Spleen (tissue), 11 donors: Measurements from ENCODE around the gene CLOCK. TPM values are rescaled to one million over a fixed set of nuclear protein-coding genes. Genes with fewer than 3 reads are reported as not detected.

ENCODE experiments used
- DNase-seq: peaks from one replicate; pipeline ENCODE4 v3.0.0-alpha.2; 2020
- H3K27ac ChIP-seq, 8 donors: fragments of 200-600 bp; sonication (generic) in 7 of 8; 1 replicate in 4 of 8; 2 replicates in 4 of 8; pipeline versions ENCODE4 v1.5.0 to v1.8.0; 2016 to 2021; ENCODE audit warnings: inconsistent platforms in 4 of 8, mild to moderate bottlenecking in 4 of 8, moderate library complexity in 1 of 8
- H3K27me3 ChIP-seq, 7 donors: fragments of 200-600 bp; sonication (generic) in 6 of 7; replicated peaks in 1 of 7; 1 replicate in 4 of 7; 2 replicates in 3 of 7; pipeline versions ENCODE4 v1.5.0 to v1.8.0; 2016 to 2021; ENCODE audit warnings: inconsistent platforms in 3 of 7, mild to moderate bottlenecking in 1 of 7
- H3K36me3 ChIP-seq, 6 donors: fragments of 200-600 bp; sonication (generic) in 5 of 6; 1 replicate in 4 of 6; 2 replicates in 2 of 6; pipeline versions ENCODE4 v1.5.0 to v1.8.0; 2016 to 2021; ENCODE audit warnings: inconsistent platforms in 2 of 6
- H3K4me1 ChIP-seq, 6 donors: fragments of 200-600 bp; sonication (generic) in 5 of 6; 1 replicate in 3 of 6; 2 replicates in 3 of 6; pipeline versions ENCODE4 v1.5.0 to v1.8.0; 2016 to 2021; ENCODE audit warnings: inconsistent platforms in 3 of 6
- H3K4me3 ChIP-seq, 8 donors: fragments of 200-600 bp; sonication (generic) in 7 of 8; 1 replicate in 4 of 8; 2 replicates in 4 of 8; pipeline versions ENCODE4 v1.5.0 to v1.8.0; 2016 to 2021; ENCODE audit warnings: inconsistent platforms in 4 of 8, mild to moderate bottlenecking in 4 of 8, moderate library complexity in 2 of 8
- H3K9me3 ChIP-seq, 8 donors: fragments of 200-600 bp; sonication (generic) in 7 of 8; 1 replicate in 4 of 8; 2 replicates in 4 of 8; pipeline versions ENCODE4 v1.5.0 to v1.8.0; 2016 to 2021; ENCODE audit warnings: inconsistent platforms in 4 of 8
- POLR2A ChIP-seq, 3 donors: fragments of 450-650 bp; IDR thresholded peaks; one replicate each; pipeline ENCODE4 v1.5.1; 2017; ENCODE audit warnings: antibody characterized with exemption in 3 of 3, mild to moderate bottlenecking in 1 of 3
- POLR2AphosphoS5 ChIP-seq, 3 donors: sonication (generic); formaldehyde crosslinking; IDR thresholded peaks; one replicate each; pipeline ENCODE4 v1.5.1; 2017; ENCODE audit warnings: antibody characterized with exemption in 3 of 3
- WGBS, 5 donors: extraction: QIAGEN DNeasy Blood & Tissue Kit in 3 of 5; methylation state at CpG; one replicate each; pipeline versions ENCODE4 v1.1.5 to v1.1.7; 2013 to 2018; 5-methylcytosine and 5-hydroxymethylcytosine counted together
- intact Hi-C: fragments of 100-400 bp; cut with DNase I; formaldehyde crosslinking; loops from one replicate; pipeline ENCODE4 v1.15.0; 2023; ENCODE audit warnings: low total_unique reads
- polyA plus RNA-seq, 3 donors: library from polyadenylated mRNA; stranded (reverse); fragments of 200-250 nt; gene quantifications; one replicate each; pipeline ENCODE4 v1.2.1, GENCODE V29; 2013
- total RNA-seq, 7 donors: library from RNA; depleted of rRNA in 3 of 7; stranded (reverse); fragments of >200 nt in 3 of 7; fragmentation: NEBNext Ultra II Directional in 4 of 7; extraction: Animal tissue kit (Norgen Biotek cat#: 25700) in 4 of 7; gene quantifications; one replicate each; pipeline versions ENCODE4 v1.1.0 to v1.2.1, GENCODE V29; 2016 to 2021
- TF ChIP-seq, protein P1 (sequence below), 11 experiments: fragments of 200-600 bp in 7 of 11; fragments of 450-650 bp in 4 of 11; sonication (generic) in 4 of 11; IDR thresholded peaks in 8 of 11; conservative IDR thresholded peaks in 3 of 11; 1 replicate in 7 of 11; 2 replicates in 4 of 11; pipeline versions ENCODE4 v1.4.0 to v1.8.0; 2016 to 2021; ENCODE audit warnings: antibody characterized with exemption in 11 of 11, inconsistent platforms in 4 of 11, mild to moderate bottlenecking in 1 of 11
- donor health status: healthy with polysubstance abuse.
- donor health status: DM: no; HTN: no; CAD: no; lungs with moderate emphysema.
- donor health status: DM: no; HTN: no; CAD: no.
- donor health status: Bipolar disorder and iron deficiency.
- donor health status: healthy.
- donor health status: DM: no; HTN: no; CAD: no.
- donor health status: DM: yes; HTN: yes; CAD: no.

CLOCK gene
- total and polyA plus RNA-seq, 10 donors, result 1.9 to 29.4 (median 18.1) TPM

DNA sequence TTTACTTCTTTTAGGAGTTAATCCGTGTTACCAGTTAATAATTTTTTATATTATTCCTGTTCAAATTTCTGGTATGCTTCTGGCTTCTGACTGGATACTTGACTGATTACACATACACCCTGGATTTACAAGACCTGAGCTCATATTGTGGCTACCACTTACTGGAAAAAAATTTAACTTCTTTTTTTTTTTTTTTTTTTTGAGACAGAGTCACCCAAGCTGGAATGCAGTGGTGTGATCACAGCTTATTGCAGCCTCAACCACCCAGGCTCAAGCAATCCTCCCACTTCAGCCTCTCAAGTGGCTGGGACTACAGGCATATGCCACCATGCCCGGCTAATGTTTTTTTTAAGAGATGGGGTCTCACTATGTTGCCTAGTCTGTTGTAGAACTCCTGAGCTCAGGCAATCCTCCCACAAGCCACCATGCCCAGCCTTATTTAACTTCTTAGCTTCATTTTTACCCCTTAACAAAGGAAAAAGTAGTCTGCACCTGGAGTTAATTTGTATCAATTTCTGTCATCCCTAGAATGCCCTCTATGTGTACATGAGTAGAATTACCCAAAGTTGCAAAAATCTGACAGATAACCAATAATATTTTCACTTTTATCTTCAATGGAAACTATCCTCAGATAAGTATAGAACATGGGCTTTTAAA is 100.7 kb downstream of the CLOCK start:
- H3K27me3 ChIP-seq, result no peaks in the 10 kb centered on the region
- DNase-seq, result no peak
- H3K4me1 ChIP-seq, result peaks cover 0 to 14% (median 3%) of the 10 kb centered on the region in 6 donors
- WGBS, 5 donors, result 95 to 100% (median 98%) methylated on average over 2 of the region's 2 CpGs
- no peaks in the 10 kb centered on the region for H3K9me3 ChIP-seq
- TF ChIP-seq POLR2AphosphoS5 (IDR thresholded peaks at IDR 0.05) (no peak), POLR2A (IDR thresholded peaks at IDR 0.05) (no peak)
- TF ChIP-seq, protein P1, sequence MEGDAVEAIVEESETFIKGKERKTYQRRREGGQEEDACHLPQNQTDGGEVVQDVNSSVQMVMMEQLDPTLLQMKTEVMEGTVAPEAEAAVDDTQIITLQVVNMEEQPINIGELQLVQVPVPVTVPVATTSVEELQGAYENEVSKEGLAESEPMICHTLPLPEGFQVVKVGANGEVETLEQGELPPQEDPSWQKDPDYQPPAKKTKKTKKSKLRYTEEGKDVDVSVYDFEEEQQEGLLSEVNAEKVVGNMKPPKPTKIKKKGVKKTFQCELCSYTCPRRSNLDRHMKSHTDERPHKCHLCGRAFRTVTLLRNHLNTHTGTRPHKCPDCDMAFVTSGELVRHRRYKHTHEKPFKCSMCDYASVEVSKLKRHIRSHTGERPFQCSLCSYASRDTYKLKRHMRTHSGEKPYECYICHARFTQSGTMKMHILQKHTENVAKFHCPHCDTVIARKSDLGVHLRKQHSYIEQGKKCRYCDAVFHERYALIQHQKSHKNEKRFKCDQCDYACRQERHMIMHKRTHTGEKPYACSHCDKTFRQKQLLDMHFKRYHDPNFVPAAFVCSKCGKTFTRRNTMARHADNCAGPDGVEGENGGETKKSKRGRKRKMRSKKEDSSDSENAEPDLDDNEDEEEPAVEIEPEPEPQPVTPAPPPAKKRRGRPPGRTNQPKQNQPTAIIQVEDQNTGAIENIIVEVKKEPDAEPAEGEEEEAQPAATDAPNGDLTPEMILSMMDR (IDR thresholded peaks at IDR 0.05 in 8 of 11, conservative IDR thresholded peaks at IDR 0.05 in 3 of 11), result no peak
- no peak overlapping the region for H3K27ac ChIP-seq
- H3K36me3 ChIP-seq, result peaks cover 0 to 78% (median 25%) of the 10 kb centered on the region in 6 donors
- intact Hi-C loops, result no loop called here
- H3K4me3 ChIP-seq, result no peak overlapping the region

DNA sequence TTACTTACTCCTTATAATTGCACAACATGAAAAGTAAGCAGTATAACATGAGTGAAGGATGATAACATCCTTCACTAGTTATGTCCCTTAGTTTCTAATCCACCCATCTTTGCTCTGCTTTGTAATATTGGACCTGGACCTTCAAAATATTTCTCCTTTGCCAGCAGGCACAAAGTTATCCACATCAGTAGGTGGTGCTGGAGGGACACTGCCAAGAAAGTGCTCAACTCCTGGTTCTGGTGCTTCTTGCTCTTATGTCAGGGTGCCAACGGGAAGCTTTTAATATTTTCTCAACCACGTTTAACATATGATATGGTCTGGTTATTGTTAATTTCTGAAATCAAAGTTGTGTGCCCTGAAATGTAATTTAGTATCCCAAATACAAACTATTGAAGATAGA is 101.9 kb downstream of the CLOCK start:
- DNase-seq, result no peak
- TF ChIP-seq, protein P1 (IDR thresholded peaks at IDR 0.05 in 8 of 11, conservative IDR thresholded peaks at IDR 0.05 in 3 of 11), result no peak
- TF ChIP-seq POLR2A (IDR thresholded peaks at IDR 0.05) (no peak), POLR2AphosphoS5 (IDR thresholded peaks at IDR 0.05) (no peak)
- Histone ChIP-seq H3K27ac (no peak overlapping the region), H3K4me3 (no peak overlapping the region), H3K36me3 (peaks cover 0 to 76% (median 22%) of the 10 kb centered on the region in 6 donors), H3K27me3 (no peaks in the 10 kb centered on the region), H3K9me3 (no peaks in the 10 kb centered on the region), H3K4me1 (peaks cover 0 to 14% (median 3%) of the 10 kb centered on the region in 6 donors)
- 44 to 84% (median 71%) methylated on average over 2 of the region's 2 CpGs for WGBS, 5 donors
- intact Hi-C loops, result no loop called here

DNA sequence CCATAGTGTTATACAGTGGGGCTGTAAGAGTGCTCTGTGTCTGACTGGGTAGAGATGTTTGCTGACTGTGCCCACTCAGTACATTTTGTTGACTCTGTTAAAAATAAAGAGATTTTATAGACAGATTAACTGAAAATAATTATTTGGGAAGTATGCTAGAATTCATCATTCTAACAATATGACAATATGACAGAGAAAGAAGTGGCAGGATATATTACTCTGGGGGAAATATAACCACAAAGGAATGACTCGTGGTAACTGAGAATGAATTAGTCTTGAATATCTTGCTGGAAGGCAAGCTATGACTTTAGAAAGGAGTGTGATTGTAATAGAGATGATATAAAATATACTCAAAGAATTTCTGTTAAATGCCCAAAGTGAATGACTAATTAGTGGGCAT is 104.2 kb downstream of the CLOCK start:
- intact Hi-C loops, result no loop called here
- Histone ChIP-seq H3K27ac (no peak overlapping the region), H3K27me3 (no peaks in the 10 kb centered on the region), H3K9me3 (no peaks in the 10 kb centered on the region), H3K4me3 (no peak overlapping the region), H3K4me1 (peaks cover 0 to 7% (median 3%) of the 10 kb centered on the region in 6 donors), H3K36me3 (peaks cover 0 to 75% (median 19%) of the 10 kb centered on the region in 6 donors)
- DNase-seq, result no peak
- TF ChIP-seq, protein P1 (IDR thresholded peaks at IDR 0.05 in 8 of 11, conservative IDR thresholded peaks at IDR 0.05 in 3 of 11), result no peak
- TF ChIP-seq POLR2AphosphoS5 (IDR thresholded peaks at IDR 0.05), result no peak
- TF ChIP-seq POLR2A (IDR thresholded peaks at IDR 0.05), result no peak
- 49 to 74% (median 59%) methylated on average over 1 of the region's 1 CpG for WGBS, 5 donors

DNA sequence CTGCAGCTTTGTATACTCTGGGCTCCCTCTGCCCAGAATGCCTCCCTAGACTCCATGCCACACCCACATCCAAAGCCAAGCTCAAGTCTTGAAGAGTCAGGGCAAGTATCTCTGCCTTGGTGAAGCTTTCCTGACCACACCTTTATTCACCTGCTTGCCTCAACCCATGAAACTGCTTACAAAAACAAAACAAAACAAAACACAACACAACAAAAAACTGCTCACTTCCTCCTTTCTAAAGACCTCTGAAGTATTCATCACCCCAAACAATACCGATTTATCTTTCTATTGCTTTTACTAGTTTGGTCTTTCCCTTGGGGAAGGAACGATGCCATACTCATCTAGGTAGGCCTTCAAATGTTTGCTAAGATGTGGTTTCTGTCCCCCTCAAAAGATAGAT is 105.9 kb downstream of the CLOCK start:
- H3K27ac ChIP-seq, result no peak overlapping the region
- peaks cover 0 to 80% (median 19%) of the 10 kb centered on the region in 6 donors for H3K36me3 ChIP-seq
- H3K9me3 ChIP-seq, result no peaks in the 10 kb centered on the region
- no peak overlapping the region for H3K4me3 ChIP-seq
- no peak for DNase-seq
- no peaks in the 10 kb centered on the region for H3K27me3 ChIP-seq
- TF ChIP-seq POLR2A (IDR thresholded peaks at IDR 0.05), result no peak
- no peak for TF ChIP-seq POLR2AphosphoS5 (IDR thresholded peaks at IDR 0.05)
- TF ChIP-seq, protein P1 (IDR thresholded peaks at IDR 0.05 in 8 of 11, conservative IDR thresholded peaks at IDR 0.05 in 3 of 11), result no peak
- WGBS, 5 donors, result 85 to 92% (median 90%) methylated on average over 2 of the region's 2 CpGs
- H3K4me1 ChIP-seq, result peaks cover 0 to under 1% (median 0%) of the 10 kb centered on the region in 6 donors
- intact Hi-C loops, result no loop called here
